WI38 (cell line): Measurements from ENCODE around the gene SCAF11.
A peak's percentile ranks its signal among the peaks of the same experiment; 100 is the strongest.

Source experiments
- H3K4me3 ChIP-seq: 2 replicates; pipeline ENCODE4 v1.5.1; 2011; ENCODE audit warnings: low read depth, mild to moderate bottlenecking, control low read depth, low read length
- CTCF ChIP-seq: IDR thresholded peaks from 2 replicates; pipeline ENCODE4 v1.5.1; 2012; ENCODE audit warnings: low read depth, mild to moderate bottlenecking, control low read depth, low read length

Gene SCAF11

GRCh38 chr12:45975506-45975905, 14.9 kb downstream of the SCAF11 start:
- no peak overlapping the region for H3K4me3 ChIP-seq
- no peak for TF ChIP-seq CTCF

GRCh38 chr12:45974883-45975282, 15.5 kb downstream of the SCAF11 start:
- H3K4me3 ChIP-seq: no peak overlapping the region
- no peak for TF ChIP-seq CTCF

- no peak for TF ChIP-seq CTCF
- H3K4me3 ChIP-seq: no peak overlapping the region
Measured at GRCh38 chr12:45974171-45974719, 16.1 kb downstream of the SCAF11 start.

GRCh38 chr12:45973526-45973925, 16.8 kb downstream of the SCAF11 start:
- peak overlapping the region; percentile 25; the same call in 1 of the 2 replicates for H3K4me3 ChIP-seq
- TF ChIP-seq CTCF: no peak

- no peak overlapping the region for H3K4me3 ChIP-seq
- TF ChIP-seq CTCF: no peak
Measured at GRCh38 chr12:45970391-45970790, 20.0 kb downstream of the SCAF11 start.

- no peak for TF ChIP-seq CTCF
- H3K4me3 ChIP-seq: no peak overlapping the region
Measured at GRCh38 chr12:45969084-45969483, 21.3 kb downstream of the SCAF11 start.

- no peak overlapping the region for H3K4me3 ChIP-seq
- no peak for TF ChIP-seq CTCF
Measured at GRCh38 chr12:45966486-45966885, 23.9 kb downstream of the SCAF11 start.
